ENCODE results near the gene NEUROD4. TPM values are rescaled to one million over a fixed set of nuclear protein-coding genes. Genes with fewer than 3 reads are reported as not detected.

Gene NEUROD4
- not detected for total RNA-seq

- H3K4me1 Mint-ChIP-seq (ENCODE audit: low read depth) = no peaks in the 10 kb centered on the region
- H3K27me3 Mint-ChIP-seq (ENCODE audit: low read depth) = peaks cover 36% of the 10 kb centered on the region
- no peaks in the 10 kb centered on the region for H3K9me3 Mint-ChIP-seq (ENCODE audit: insufficient read depth)
- no peak within 1 kb of the TSS for H3K27ac Mint-ChIP-seq
- CTCF ChIA-PET = interaction anchor here (0.8 to 1.8 kb wide), 2 partner anchors 52 to 270 kb away, joined by 3 to 5 read pairs; no protein-coding TSS in a partner anchor
- POLR2A ChIA-PET = no interaction called here
- no peak within 1 kb of the TSS for H3K4me3 Mint-ChIP-seq
- ATAC-seq (peak; percentile 67), DNase-seq (peak; percentile 41)
- no peaks in the 10 kb centered on the region for H3K36me3 Mint-ChIP-seq (ENCODE audit: low read depth)
These were observed at the start of gene NEUROD4 for GRCh38 chr12:55019784-55020183. NEUROD4 (plus strand) TSS chr12:55019974; CDS start chr12:55026440, 6,466 bp downstream.

- Mint-ChIP-seq H3K4me3 (no peak overlapping the region), H3K27ac (no peak overlapping the region), H3K27me3 (ENCODE audit: low read depth) (no peaks in the 10 kb centered on the region), H3K9me3 (ENCODE audit: insufficient read depth) (no peaks in the 10 kb centered on the region), H3K4me1 (ENCODE audit: low read depth) (peaks cover 52% of the 10 kb centered on the region), H3K36me3 (ENCODE audit: low read depth) (peaks cover 76% of the 10 kb centered on the region)
- DNase-seq (no peak), ATAC-seq (no peak)
- POLR2A ChIA-PET = interaction anchor here (1.5 to 1.6 kb wide), 2 partner anchors 9 to 14 kb away, joined by 3 to 4 read pairs; partner anchors contain the start of gene TESPA1
- CTCF ChIA-PET = interaction anchor here (0.6 to 5.1 kb wide), 7 partner anchors 11 to 269 kb away, joined by 3 to 33 read pairs (median 10); no protein-coding TSS in a partner anchor
These were observed 49.0 kb upstream of the NEUROD4 start for GRCh38 chr12:54970741-54971140.

GRCh38 chr12:54973556-54973955 lies 46.2 kb upstream of the NEUROD4 start:
- peaks cover 63% of the 10 kb centered on the region for H3K4me1 Mint-ChIP-seq (ENCODE audit: low read depth)
- POLR2A ChIA-PET = interaction anchor here (1.5 kb wide), 1 partner anchor 11 kb away, joined by 9 read pairs; the partner anchor contains the start of gene TESPA1

DNA sequence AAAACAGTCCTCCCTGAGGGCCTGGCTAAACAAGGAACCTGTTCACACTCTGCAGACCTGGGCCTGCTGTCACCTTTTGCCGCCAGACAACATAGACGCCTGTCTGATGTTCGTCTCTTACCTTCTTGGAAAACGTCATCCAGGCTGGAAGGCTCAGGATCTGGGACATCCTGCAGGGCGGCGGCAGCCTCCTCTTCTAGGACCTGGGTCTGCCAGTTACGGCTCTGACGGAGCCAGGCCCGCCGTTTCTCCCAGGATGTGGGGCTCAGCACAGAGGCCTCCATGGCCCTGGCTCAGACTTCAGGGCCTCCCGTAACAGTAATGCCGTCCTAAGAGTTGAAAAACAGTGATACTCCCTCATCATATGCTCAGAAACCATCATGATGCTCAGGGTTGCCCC lies 45.5 kb upstream of the NEUROD4 start:
- no peaks in the 10 kb centered on the region for H3K27me3 Mint-ChIP-seq (ENCODE audit: low read depth)
- POLR2A ChIA-PET = interaction anchor here (1.5 kb wide), 1 partner anchor 10 kb away, joined by 9 read pairs; the partner anchor contains the start of gene TESPA1
- CTCF ChIA-PET = interaction anchor here (0.8 to 7.5 kb wide), 6 partner anchors 10 to 225 kb away, joined by 3 to 55 read pairs (median 8); partner anchors contain the start of gene TESPA1
- DNase-seq (no peak), ATAC-seq (no peak)
- H3K4me1 Mint-ChIP-seq (ENCODE audit: low read depth) = peaks cover 68% of the 10 kb centered on the region
- H3K4me3 Mint-ChIP-seq = no peak overlapping the region
- peak overlapping the region; percentile 80 for H3K27ac Mint-ChIP-seq
- peaks cover 79% of the 10 kb centered on the region for H3K36me3 Mint-ChIP-seq (ENCODE audit: low read depth)
- H3K9me3 Mint-ChIP-seq (ENCODE audit: insufficient read depth) = no peaks in the 10 kb centered on the region

More at GRCh38 chr12:54973556-54973955, 46.2 kb upstream of the NEUROD4 start:
- ATAC-seq (no peak), DNase-seq (no peak)
- Mint-ChIP-seq H3K27ac (peak overlapping the region; percentile 17), H3K27me3 (ENCODE audit: low read depth) (no peaks in the 10 kb centered on the region), H3K4me3 (no peak overlapping the region), H3K36me3 (ENCODE audit: low read depth) (peaks cover 75% of the 10 kb centered on the region), H3K9me3 (ENCODE audit: insufficient read depth) (no peaks in the 10 kb centered on the region)
- CTCF ChIA-PET = interaction anchor here (0.7 to 7.5 kb wide), 8 partner anchors 9 to 249 kb away, joined by 3 to 55 read pairs (median 6); partner anchors contain the start of genes MUCL1 and TESPA1

DNA sequence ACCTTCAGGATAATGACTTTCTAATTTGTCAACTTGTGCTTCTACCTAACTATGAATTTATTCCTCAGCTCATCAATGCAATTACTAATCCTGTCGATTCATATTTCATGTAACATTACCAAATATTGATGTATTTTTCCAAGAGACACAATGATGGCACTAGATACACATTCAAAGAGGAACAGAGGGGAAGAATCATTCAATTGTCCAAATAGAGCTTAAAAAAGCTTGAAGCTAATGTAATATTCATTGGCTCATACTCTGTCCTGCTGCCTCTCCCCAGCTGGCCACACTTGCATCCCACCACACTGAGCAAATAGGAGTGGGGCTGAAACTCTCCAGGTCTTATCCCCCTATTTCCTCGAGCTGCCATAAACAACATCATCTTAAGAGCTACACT lies 44.5 kb upstream of the NEUROD4 start:
- no peak for ATAC-seq
- Mint-ChIP-seq H3K4me1 (ENCODE audit: low read depth) (peaks cover 77% of the 10 kb centered on the region), H3K27me3 (ENCODE audit: low read depth) (no peaks in the 10 kb centered on the region), H3K4me3 (no peak overlapping the region), H3K27ac (peak overlapping the region; percentile 66), H3K36me3 (ENCODE audit: low read depth) (peaks cover 89% of the 10 kb centered on the region), H3K9me3 (ENCODE audit: insufficient read depth) (no peaks in the 10 kb centered on the region)
- no peak for DNase-seq
- POLR2A ChIA-PET = interaction anchor here (1.4 to 2.8 kb wide), 2 partner anchors 10 kb away, joined by 6 to 9 read pairs; partner anchors contain the start of gene TESPA1
- CTCF ChIA-PET = interaction anchor here (0.8 to 7.5 kb wide), 5 partner anchors 9 to 97 kb away, joined by 3 to 55 read pairs (median 16); partner anchors contain the start of gene TESPA1

DNA sequence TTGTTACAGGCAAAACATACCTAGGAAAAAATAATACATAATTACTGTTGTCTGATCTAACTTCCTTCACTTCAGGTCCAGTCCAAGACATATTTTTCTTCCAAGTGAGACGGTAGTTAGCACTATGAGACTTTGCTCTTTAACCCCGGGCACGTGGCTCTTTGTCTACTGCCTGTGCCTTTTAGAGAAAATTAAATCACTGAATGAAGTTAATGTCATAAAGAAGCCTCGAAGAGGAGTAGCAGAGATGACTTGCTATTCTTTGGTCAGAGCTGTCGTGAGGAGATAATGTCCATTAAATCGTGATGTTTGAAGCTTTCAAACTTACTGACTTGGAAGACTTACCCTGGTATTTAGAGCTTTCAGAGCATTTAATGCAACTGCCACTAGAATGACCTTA lies 43.9 kb upstream of the NEUROD4 start:
- Mint-ChIP-seq H3K27me3 (ENCODE audit: low read depth) (no peaks in the 10 kb centered on the region), H3K9me3 (ENCODE audit: insufficient read depth) (no peaks in the 10 kb centered on the region), H3K4me1 (ENCODE audit: low read depth) (peaks cover 77% of the 10 kb centered on the region), H3K27ac (peak overlapping the region; percentile 36), H3K36me3 (ENCODE audit: low read depth) (peaks cover 88% of the 10 kb centered on the region), H3K4me3 (peak overlapping the region; percentile 26)
- DNase-seq (no peak), ATAC-seq (no peak)
- ChIA-PET POLR2A (interaction anchor here (1.4 to 2.8 kb wide), 2 partner anchors 9 to 10 kb away, joined by 6 to 9 read pairs; partner anchors contain the start of gene TESPA1), CTCF (interaction anchor here (0.8 to 7.5 kb wide), 7 partner anchors 9 to 251 kb away, joined by 3 to 55 read pairs (median 5); partner anchors contain the start of gene TESPA1)

DNA sequence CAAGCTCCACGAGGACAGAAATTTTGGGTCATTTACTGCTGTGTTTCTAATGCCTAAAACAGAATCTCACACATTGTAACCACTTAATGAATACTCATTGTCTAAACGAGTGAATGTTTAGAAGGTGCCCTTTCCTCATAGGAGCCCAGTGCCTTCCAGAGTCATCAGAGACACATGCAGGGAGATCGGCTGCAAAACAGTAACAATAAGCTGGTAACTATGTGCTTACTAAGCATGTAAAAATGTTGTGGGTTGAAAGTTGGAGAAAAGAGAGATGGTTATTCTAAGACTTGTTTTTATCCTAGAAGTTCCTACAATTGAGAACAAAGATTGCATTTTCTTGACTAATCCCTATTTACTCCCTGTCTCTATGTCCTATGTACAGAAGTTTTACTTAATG lies 42.6 kb upstream of the NEUROD4 start:
- no peak for DNase-seq
- peak overlapping the region; percentile 70 for H3K4me3 Mint-ChIP-seq
- ATAC-seq = no peak
- POLR2A ChIA-PET = interaction anchor here (1.5 to 2.8 kb wide), 2 partner anchors 8 to 9 kb away, joined by 3 to 9 read pairs; partner anchors contain the start of gene TESPA1
- H3K4me1 Mint-ChIP-seq (ENCODE audit: low read depth) = peaks cover 84% of the 10 kb centered on the region
- H3K27ac Mint-ChIP-seq = peak overlapping the region; percentile 79
- CTCF ChIA-PET = interaction anchor here (0.8 to 7.5 kb wide), 8 partner anchors 7 to 95 kb away, joined by 3 to 55 read pairs (median 6); partner anchors contain the start of gene TESPA1
- no peaks in the 10 kb centered on the region for H3K27me3 Mint-ChIP-seq (ENCODE audit: low read depth)
- no peaks in the 10 kb centered on the region for H3K9me3 Mint-ChIP-seq (ENCODE audit: insufficient read depth)
- H3K36me3 Mint-ChIP-seq (ENCODE audit: low read depth) = peaks cover 87% of the 10 kb centered on the region

- H3K9me3 Mint-ChIP-seq (ENCODE audit: insufficient read depth) = no peaks in the 10 kb centered on the region
- peaks cover 88% of the 10 kb centered on the region for H3K36me3 Mint-ChIP-seq (ENCODE audit: low read depth)
- ATAC-seq (peak; percentile 22), DNase-seq (no peak)
- H3K4me3 Mint-ChIP-seq = peak overlapping the region; percentile 70
- peaks cover 91% of the 10 kb centered on the region for H3K4me1 Mint-ChIP-seq (ENCODE audit: low read depth)
- peak overlapping the region; percentile 79 for H3K27ac Mint-ChIP-seq
- H3K27me3 Mint-ChIP-seq (ENCODE audit: low read depth) = no peaks in the 10 kb centered on the region
- ChIA-PET CTCF (interaction anchor here (0.8 to 7.5 kb wide), 9 partner anchors 9 to 229 kb away, joined by 3 to 55 read pairs (median 9); no protein-coding TSS in a partner anchor), POLR2A (interaction anchor here (1.3 to 1.5 kb wide), 2 partner anchors 9 to 44 kb away, joined by 3 read pairs; no protein-coding TSS in a partner anchor)
These were observed 41.9 kb upstream of the NEUROD4 start for GRCh38 chr12:54977857-54978256.

DNA sequence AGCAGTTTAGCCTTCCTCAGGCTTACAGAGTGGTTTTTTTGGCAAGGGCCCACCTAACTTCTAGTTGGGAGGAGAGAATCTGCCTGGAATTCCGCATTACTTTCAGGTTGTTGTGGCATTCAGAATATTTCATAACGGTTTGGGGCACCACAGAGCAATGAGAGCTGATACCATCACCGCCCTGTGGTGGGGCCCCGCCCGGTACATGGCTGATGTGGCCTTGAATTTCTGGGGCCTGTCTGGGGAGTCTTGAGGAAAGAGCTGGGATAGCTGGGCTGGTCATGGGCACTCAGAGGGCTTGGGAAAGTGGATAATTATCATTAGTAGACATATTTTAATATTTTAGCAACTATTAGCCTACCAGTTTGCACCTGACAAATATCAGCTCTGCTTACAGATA lies 39.4 kb upstream of the NEUROD4 start:
- peak overlapping the region; percentile 78 for H3K27ac Mint-ChIP-seq

GRCh38 chr12:54981796-54982195 lies 38.0 kb upstream of the NEUROD4 start:
- ChIA-PET POLR2A (interaction anchor here (1.3 kb wide), 1 partner anchor 16 kb away, joined by 7 read pairs; no protein-coding TSS in a partner anchor), CTCF (interaction anchor here (0.8 to 7.6 kb wide), 9 partner anchors 7 to 232 kb away, joined by 3 to 117 read pairs (median 21); no protein-coding TSS in a partner anchor)
- Mint-ChIP-seq H3K27me3 (ENCODE audit: low read depth) (no peaks in the 10 kb centered on the region), H3K4me1 (ENCODE audit: low read depth) (peaks cover 79% of the 10 kb centered on the region), H3K36me3 (ENCODE audit: low read depth) (peaks cover 68% of the 10 kb centered on the region), H3K27ac (peak overlapping the region; percentile 86), H3K9me3 (ENCODE audit: insufficient read depth) (no peaks in the 10 kb centered on the region), H3K4me3 (peak overlapping the region; percentile 91)
- ATAC-seq (peak; percentile 9), DNase-seq (no peak)

More for the DNA sequence above, 39.4 kb upstream of the NEUROD4 start:
- peak; percentile 52 for DNase-seq
- ChIA-PET POLR2A (interaction anchor here (0.6 to 1.1 kb wide), 4 partner anchors 10 to 24 kb away, joined by 3 to 5 read pairs (median 4); no protein-coding TSS in a partner anchor), CTCF (interaction anchor here (1.0 to 7.5 kb wide), 9 partner anchors 11 to 231 kb away, joined by 3 to 55 read pairs (median 6); no protein-coding TSS in a partner anchor)
- peaks cover 79% of the 10 kb centered on the region for H3K36me3 Mint-ChIP-seq (ENCODE audit: low read depth)
- H3K9me3 Mint-ChIP-seq (ENCODE audit: insufficient read depth) = no peaks in the 10 kb centered on the region
- H3K27me3 Mint-ChIP-seq (ENCODE audit: low read depth) = no peaks in the 10 kb centered on the region
- ATAC-seq = peak; percentile 22
- peak overlapping the region; percentile 74 for H3K4me3 Mint-ChIP-seq
- peaks cover 78% of the 10 kb centered on the region for H3K4me1 Mint-ChIP-seq (ENCODE audit: low read depth)

GRCh38 chr12:54983536-54984101 lies 36.2 kb upstream of the NEUROD4 start:
- H3K27me3 Mint-ChIP-seq (ENCODE audit: low read depth) = no peaks in the 10 kb centered on the region
- peak overlapping the region; percentile 86 for H3K27ac Mint-ChIP-seq
- H3K4me1 Mint-ChIP-seq (ENCODE audit: low read depth) = peaks cover 70% of the 10 kb centered on the region
- H3K9me3 Mint-ChIP-seq (ENCODE audit: insufficient read depth) = no peaks in the 10 kb centered on the region
- peaks cover 55% of the 10 kb centered on the region for H3K36me3 Mint-ChIP-seq (ENCODE audit: low read depth)
- DNase-seq (peak; percentile 36), ATAC-seq (peak; percentile 24)
- POLR2A ChIA-PET = interaction anchor here (2.1 to 2.5 kb wide), 2 partner anchors 10 kb away, joined by 9 to 15 read pairs; no protein-coding TSS in a partner anchor
- CTCF ChIA-PET = interaction anchor here (0.7 to 7.6 kb wide), 10 partner anchors 8 to 281 kb away, joined by 3 to 117 read pairs (median 12); partner anchors contain the start of gene MUCL1
- peak overlapping the region; percentile 91 for H3K4me3 Mint-ChIP-seq
